HepG2 (cell line): Measurements from ENCODE around the gene ATP10D. TPM values are rescaled to one million over a fixed set of nuclear protein-coding genes. Genes with fewer than 3 reads are reported as not detected.

ENCODE experiments used
- ATAC-seq: fragments of 200-7000 bp; cut with Tn5 transposase; 3 replicates; pipeline ENCODE4 v1.9.1; 2020; ENCODE audit warnings: mild to moderate bottlenecking, moderate library complexity
- BruUV-seq: library from RNA; stranded (reverse); fragments of 400-500 nt; replicated peaks from 2 replicates; lab custom pipeline; 2021; lab: Mats Ljungman, UMichigan
- CTCF ChIA-PET: fragments of 300-600 bp; formaldehyde crosslinking; extraction: SDS; loops from one replicate; lab custom pipeline; 2021; ENCODE audit warnings: low total read pairs, inconsistent platforms, low intra/inter-chr PET ratio; lab: Yijun Ruan, JAX
- POLR2A ChIA-PET: fragments of 350-600 bp; sonication (Branson Sonifier 250); formaldehyde crosslinking; loops from one replicate; lab custom pipeline; 2020; ENCODE audit warnings: antibody characterized with exemption, inconsistent platforms; lab: Yijun Ruan, JAX
- DNase-seq: peaks from one replicate; pipeline ENCODE4 v3.0.0-alpha.2; 2015; ENCODE audit warnings: low spot score
- FAIRE-seq: peaks from 3 replicates; lab custom pipeline; 2011; peaks lifted over from hg19 to GRCh38; lab: Jason Lieb, UNC
- H2AFZ ChIP-seq: one replicate; pipeline ENCODE4 v1.6.1; 2011; ENCODE audit warnings: low read length, inconsistent platforms
- H3K27ac ChIP-seq: fragments of 300-600 bp; 3 replicates; pipeline ENCODE4 v1.8.0; 2011; ENCODE audit warnings: mixed run types, mild to moderate bottlenecking, mixed read lengths, low read length, inconsistent platforms; ENCODE audit not compliant: insufficient read depth; ENCODE audit errors: extremely low read length
- H3K27me3 ChIP-seq, 2 experiments: fragments of 200-600 bp in 1 of 2; 2 replicates in 1 of 2; 3 replicates in 1 of 2; pipeline versions ENCODE4 v1.6.0 to v1.8.0; 2011; ENCODE audit warnings: low read length in 2 of 2, mild to moderate bottlenecking in 2 of 2, moderate library complexity in 2 of 2, inconsistent platforms in 1 of 2; ENCODE audit not compliant: insufficient read depth in 2 of 2, control insufficient read depth in 1 of 2
- H3K36me3 ChIP-seq, 2 experiments: fragments of 200-600 bp in 1 of 2; replicated peaks in 1 of 2; 2 replicates in 1 of 2; 3 replicates in 1 of 2; pipeline versions ENCODE4 v1.5.1 to v1.8.0; 2011; ENCODE audit warnings: low read length in 2 of 2, inconsistent platforms in 1 of 2; ENCODE audit not compliant: insufficient read depth in 2 of 2, control insufficient read depth in 1 of 2
- H3K4me1 ChIP-seq: 2 replicates; pipeline ENCODE4 v1.5.1; 2012; ENCODE audit warnings: low read length, inconsistent platforms; ENCODE audit not compliant: insufficient read depth
- H3K4me2 ChIP-seq: 2 replicates; pipeline ENCODE4 v1.6.0; 2011; ENCODE audit warnings: low read depth, low read length, inconsistent platforms
- H3K4me3 ChIP-seq, 3 experiments: fragments of 200-600 bp in 1 of 3; sonication (generic), shearing (Covaris generic) in 1 of 3; replicated peaks in 1 of 3; 2 replicates each; pipeline ENCODE4 v1.5.1; 2011 to 2016; ENCODE audit warnings: low read length in 3 of 3, inconsistent platforms in 2 of 3, low read depth in 2 of 3, mild to moderate bottlenecking in 2 of 3, control low read depth in 1 of 3, mixed read lengths in 1 of 3; ENCODE audit not compliant: insufficient read depth in 1 of 3
- H3K79me2 ChIP-seq: one replicate; pipeline ENCODE4 v1.6.1; 2011; ENCODE audit warnings: low read length, inconsistent platforms; ENCODE audit not compliant: insufficient read depth
- H3K9ac ChIP-seq: 2 replicates; pipeline ENCODE4 v1.6.0; 2011; ENCODE audit warnings: mild to moderate bottlenecking, low read depth, low read length, inconsistent platforms; ENCODE audit not compliant: insufficient read depth
- H3K9me3 ChIP-seq: 2 replicates; pipeline ENCODE4 v1.5.1; 2012; ENCODE audit warnings: mild to moderate bottlenecking, low read length
- H4K20me1 ChIP-seq: 2 replicates; pipeline ENCODE4 v1.6.0; 2011; ENCODE audit warnings: inconsistent platforms, mild to moderate bottlenecking, low read length, moderate library complexity; ENCODE audit not compliant: insufficient read depth
- RCOR2 ChIP-seq: IDR thresholded peaks from 2 replicates; pipeline ENCODE4 v1.6.1; 2016; ENCODE audit warnings: missing biosample characterization, missing genetic modification reagents
- SPEN ChIP-seq: sonication (generic); formaldehyde crosslinking; IDR thresholded peaks from 2 replicates; pipeline ENCODE4 v1.5.1; 2020; ENCODE audit warnings: low read depth, mild to moderate bottlenecking, missing genetic modification reagents
- ZNF180 ChIP-seq: sonication (generic); formaldehyde crosslinking; IDR thresholded peaks from 2 replicates; pipeline ENCODE4 v1.4.0; 2020; ENCODE audit warnings: low read depth, missing genetic modification reagents, borderline replicate concordance
- ZNF335 ChIP-seq: sonication (generic); formaldehyde crosslinking; IDR thresholded peaks from 2 replicates; pipeline ENCODE4 v1.4.0; 2020; ENCODE audit warnings: missing genetic modification reagents
- ZNF33B ChIP-seq: sonication (generic); formaldehyde crosslinking; IDR thresholded peaks from 2 replicates; pipeline ENCODE4 v1.5.1; 2020; ENCODE audit warnings: mild to moderate bottlenecking, missing genetic modification reagents
- WGBS: methylation state at CpG from one replicate; pipeline ENCODE4 v1.1.6; 2017; ENCODE audit warnings: low lambda C conversion rate; 5-methylcytosine and 5-hydroxymethylcytosine counted together
- in situ Hi-C: cut with HindIII; loops from 2 replicates; pipeline ENCODE4 v1.10.0; 2017; ENCODE audit warnings: low pct_unique_long_range_greater_than_20kb; ENCODE audit not compliant: extremely low pct_ligation_motif_present
- intact Hi-C: fragments of 100-400 bp; cut with micrococcal nuclease; formaldehyde crosslinking; loops from one replicate; pipeline ENCODE4 v1.10.0; 2022; ENCODE audit not compliant: unreplicated experiment
- polyA plus RNA-seq, 8 experiments: library from polyadenylated mRNA; depleted of rRNA in 3 of 8; stranded (reverse) in 7 of 8; unstranded in 1 of 8; fragments of >200 nt; fragmentation: Illumina TruSeq in 4 of 8; extraction: Trizol in 4 of 8; gene quantifications; 2 replicates each; pipeline versions ENCODE4 v1.2.1 to v1.2.3, GENCODE V29; 2011 to 2016; ENCODE audit warnings: low read depth in 4 of 8, missing spikeins in 1 of 8, mixed read lengths in 1 of 8; ENCODE audit not compliant: insufficient read depth in 1 of 8
- total RNA-seq, 5 experiments: library from RNA; depleted of rRNA; stranded (reverse); fragments of >200 nt; fragmentation: Illumina TruSeq; extraction: Trizol; gene quantifications; 2 replicates each; pipeline ENCODE4 v1.2.3, GENCODE V29; 2016; ENCODE audit warnings: low read depth in 1 of 5
- TF ChIP-seq, protein P1 (sequence below): sonication (generic); formaldehyde crosslinking; IDR thresholded peaks from 2 replicates; pipeline ENCODE4 v1.5.0; 2020; ENCODE audit warnings: mild to moderate bottlenecking, missing genetic modification reagents
- TF ChIP-seq, protein P2 (sequence below): IDR thresholded peaks from 2 replicates; pipeline ENCODE4 v1.6.1; 2016
- TF ChIP-seq, protein P3 (sequence below): sonication (generic); formaldehyde crosslinking; IDR thresholded peaks from 2 replicates; pipeline ENCODE4 v1.9.0; 2021; ENCODE audit warnings: missing genetic modification reagents, mild to moderate bottlenecking, borderline replicate concordance

Gene ATP10D
- total and polyA plus RNA-seq, 2 of the 13 experiments (the other 11 are each of a cell fraction or from before 2014, with no cell fraction given) = 2.2 to 9.8 TPM

DNA sequence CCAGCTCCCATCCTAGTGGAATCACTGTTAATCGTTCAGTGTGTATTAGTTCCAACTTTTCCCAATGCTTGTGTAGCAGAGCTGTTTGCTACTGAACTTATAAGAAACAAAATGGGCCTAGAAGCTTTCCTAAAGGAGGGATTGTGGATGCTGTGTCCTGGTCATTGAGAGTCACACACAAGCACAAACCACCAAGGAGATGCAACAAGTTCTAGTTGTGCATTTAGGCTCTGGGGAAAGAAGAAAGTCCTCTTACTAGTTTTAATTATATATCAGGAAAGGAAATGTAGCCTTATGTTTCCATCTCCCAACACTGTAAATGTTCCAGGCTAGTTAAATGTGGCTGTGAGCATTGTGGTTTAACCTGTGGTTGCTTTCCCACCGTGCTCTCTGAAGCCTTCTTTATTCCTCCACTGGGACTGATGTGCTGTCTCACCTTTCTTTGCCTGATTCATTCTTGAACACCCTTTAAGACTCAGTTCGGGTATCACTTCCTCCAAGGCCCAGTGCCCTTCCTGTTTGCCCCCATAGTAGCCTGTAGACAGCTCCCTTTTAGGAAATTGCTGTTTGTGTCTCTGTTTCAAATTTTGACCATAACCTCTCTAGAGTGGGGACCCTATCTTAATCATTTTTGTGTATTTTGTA is 34.3 kb downstream of the ATP10D start:
- Histone ChIP-seq H3K9me3 (no peaks in the 10 kb centered on the region), H3K27me3 (no peaks in the 10 kb centered on the region; a peak in 1 of 5 replicates), H3K36me3 (no peaks in the 10 kb centered on the region), H3K9ac (no peak overlapping the region), H3K79me2 (no peaks in the 10 kb centered on the region), H3K4me2 (no peak overlapping the region), H3K4me1 (no peaks in the 10 kb centered on the region), H3K4me3 (no peak overlapping the region), H2AFZ (no peak overlapping the region), H3K27ac (no peak overlapping the region), H4K20me1 (no peaks in the 10 kb centered on the region)
- no TSS peak for BruUV-seq
- in situ Hi-C loops (no loop called here), intact Hi-C loops (no loop called here)
- FAIRE-seq (no peak), ATAC-seq (no peak), DNase-seq (no peak)
- 31% methylated on average over 3 of the region's 3 CpGs for WGBS
- POLR2A ChIA-PET = no interaction called here
- CTCF ChIA-PET = no interaction called here
- TF ChIP-seq, protein P1, sequence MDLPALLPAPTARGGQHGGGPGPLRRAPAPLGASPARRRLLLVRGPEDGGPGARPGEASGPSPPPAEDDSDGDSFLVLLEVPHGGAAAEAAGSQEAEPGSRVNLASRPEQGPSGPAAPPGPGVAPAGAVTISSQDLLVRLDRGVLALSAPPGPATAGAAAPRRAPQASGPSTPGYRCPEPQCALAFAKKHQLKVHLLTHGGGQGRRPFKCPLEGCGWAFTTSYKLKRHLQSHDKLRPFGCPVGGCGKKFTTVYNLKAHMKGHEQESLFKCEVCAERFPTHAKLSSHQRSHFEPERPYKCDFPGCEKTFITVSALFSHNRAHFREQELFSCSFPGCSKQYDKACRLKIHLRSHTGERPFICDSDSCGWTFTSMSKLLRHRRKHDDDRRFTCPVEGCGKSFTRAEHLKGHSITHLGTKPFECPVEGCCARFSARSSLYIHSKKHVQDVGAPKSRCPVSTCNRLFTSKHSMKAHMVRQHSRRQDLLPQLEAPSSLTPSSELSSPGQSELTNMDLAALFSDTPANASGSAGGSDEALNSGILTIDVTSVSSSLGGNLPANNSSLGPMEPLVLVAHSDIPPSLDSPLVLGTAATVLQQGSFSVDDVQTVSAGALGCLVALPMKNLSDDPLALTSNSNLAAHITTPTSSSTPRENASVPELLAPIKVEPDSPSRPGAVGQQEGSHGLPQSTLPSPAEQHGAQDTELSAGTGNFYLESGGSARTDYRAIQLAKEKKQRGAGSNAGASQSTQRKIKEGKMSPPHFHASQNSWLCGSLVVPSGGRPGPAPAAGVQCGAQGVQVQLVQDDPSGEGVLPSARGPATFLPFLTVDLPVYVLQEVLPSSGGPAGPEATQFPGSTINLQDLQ (CRISPR knock-in tag) = no peak
- TF ChIP-seq SPEN (CRISPR knock-in tag) (no peak), ZNF33B (CRISPR knock-in tag) (no peak), ZNF180 (no peak), RCOR2 (no peak), ZNF335 (CRISPR knock-in tag) (no peak)
- TF ChIP-seq, protein P2, sequence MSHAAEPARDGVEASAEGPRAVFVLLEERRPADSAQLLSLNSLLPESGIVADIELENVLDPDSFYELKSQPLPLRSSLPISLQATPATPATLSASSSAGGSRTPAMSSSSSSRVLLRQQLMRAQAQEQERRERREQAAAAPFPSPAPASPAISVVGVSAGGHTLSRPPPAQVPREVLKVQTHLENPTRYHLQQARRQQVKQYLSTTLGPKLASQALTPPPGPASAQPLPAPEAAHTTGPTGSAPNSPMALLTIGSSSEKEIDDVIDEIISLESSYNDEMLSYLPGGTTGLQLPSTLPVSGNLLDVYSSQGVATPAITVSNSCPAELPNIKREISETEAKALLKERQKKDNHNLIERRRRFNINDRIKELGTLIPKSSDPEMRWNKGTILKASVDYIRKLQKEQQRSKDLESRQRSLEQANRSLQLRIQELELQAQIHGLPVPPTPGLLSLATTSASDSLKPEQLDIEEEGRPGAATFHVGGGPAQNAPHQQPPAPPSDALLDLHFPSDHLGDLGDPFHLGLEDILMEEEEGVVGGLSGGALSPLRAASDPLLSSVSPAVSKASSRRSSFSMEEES (CRISPR knock-in tag) = no peak
- TF ChIP-seq, protein P3, sequence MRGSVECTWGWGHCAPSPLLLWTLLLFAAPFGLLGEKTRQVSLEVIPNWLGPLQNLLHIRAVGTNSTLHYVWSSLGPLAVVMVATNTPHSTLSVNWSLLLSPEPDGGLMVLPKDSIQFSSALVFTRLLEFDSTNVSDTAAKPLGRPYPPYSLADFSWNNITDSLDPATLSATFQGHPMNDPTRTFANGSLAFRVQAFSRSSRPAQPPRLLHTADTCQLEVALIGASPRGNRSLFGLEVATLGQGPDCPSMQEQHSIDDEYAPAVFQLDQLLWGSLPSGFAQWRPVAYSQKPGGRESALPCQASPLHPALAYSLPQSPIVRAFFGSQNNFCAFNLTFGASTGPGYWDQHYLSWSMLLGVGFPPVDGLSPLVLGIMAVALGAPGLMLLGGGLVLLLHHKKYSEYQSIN (CRISPR knock-in tag) = no peak
- TF ChIP-seq, all 625 proteins: peak for 0
